HEK293 (cell line): ENCODE data around the gene EML4.

Experiments
- CTCF ChIA-PET: fragments of 350-600 bp; formaldehyde crosslinking; extraction: SDS; loops from one replicate; lab custom pipeline; 2021; ENCODE audit warnings: antibody characterized with exemption; lab: Yijun Ruan, JAX
- POLR2A ChIA-PET: fragments of 300-600 bp; formaldehyde crosslinking; extraction: SDS; loops from one replicate; lab custom pipeline; 2020; ENCODE audit warnings: antibody characterized with exemption, inconsistent platforms; lab: Yijun Ruan, JAX
- H3K27ac ChIP-seq: fragments of 200-500 bp; sonication (Bioruptor generic); 2 replicates; pipeline ENCODE4 v1.5.1; 2014; ENCODE audit warnings: low read depth, low read length, control low read depth, inconsistent platforms; ENCODE audit errors: extremely low read depth
- H3K36me3 ChIP-seq, 2 experiments: fragments of 200-500 bp in 1 of 2; sonication (Bioruptor generic) in 1 of 2; 1 replicate in 1 of 2; 2 replicates in 1 of 2; pipeline ENCODE4 v1.5.1; 2014 to 2017; ENCODE audit warnings: inconsistent platforms in 2 of 2, low read length in 2 of 2; ENCODE audit not compliant: control insufficient read depth in 2 of 2, insufficient read depth in 1 of 2
- H3K4me1 ChIP-seq: fragments of 200-500 bp; sonication (Bioruptor generic); 2 replicates; pipeline ENCODE4 v1.5.1; 2014; ENCODE audit warnings: mild to moderate bottlenecking, low read length, inconsistent platforms; ENCODE audit not compliant: control insufficient read depth, insufficient read depth
- H3K4me3 ChIP-seq: 2 replicates; pipeline ENCODE4 v1.5.1; 2011; ENCODE audit warnings: low read depth, mild to moderate bottlenecking, control low read depth, low read length, moderate library complexity
- H3K9me3 ChIP-seq: fragments of 200-500 bp; sonication (Bioruptor generic); 2 replicates; pipeline ENCODE4 v1.5.1; 2014; ENCODE audit warnings: low read depth, low read length, inconsistent platforms; ENCODE audit not compliant: control insufficient read depth, insufficient read depth
- FEZF1 ChIP-seq: fragments of 450-650 bp; formaldehyde crosslinking; IDR thresholded peaks from 2 replicates; pipeline ENCODE4 v1.5.1; 2016; ENCODE audit warnings: missing biosample characterization, missing genetic modification characterization
- IKZF3 ChIP-seq: fragments of 450-650 bp; IDR thresholded peaks from 2 replicates; pipeline ENCODE4 v1.5.0; 2018; ENCODE audit warnings: missing biosample characterization, mild to moderate bottlenecking, missing genetic modification characterization, moderate library complexity
- KLF16 ChIP-seq: fragments of 450-650 bp; formaldehyde crosslinking; IDR thresholded peaks from 2 replicates; pipeline ENCODE4 v1.5.1; 2017; ENCODE audit warnings: missing biosample characterization, missing genetic modification characterization
- SP3 ChIP-seq: fragments of 450-650 bp; formaldehyde crosslinking; IDR thresholded peaks from 2 replicates; pipeline ENCODE4 v1.5.1; 2016; ENCODE audit warnings: missing biosample characterization, missing genetic modification characterization
- ZBTB1 ChIP-seq: fragments of 450-650 bp; formaldehyde crosslinking; IDR thresholded peaks from 2 replicates; pipeline ENCODE4 v1.5.1; 2016; ENCODE audit warnings: missing biosample characterization, missing genetic modification characterization
- ZFP41 ChIP-seq: fragments of 450-650 bp; formaldehyde crosslinking; IDR thresholded peaks from 2 replicates; pipeline ENCODE4 v1.5.1; 2016; ENCODE audit warnings: missing biosample characterization, missing genetic modification characterization, borderline replicate concordance
- ZNF521 ChIP-seq: fragments of 450-650 bp; formaldehyde crosslinking; IDR thresholded peaks from 2 replicates; pipeline ENCODE4 v1.5.1; 2017; ENCODE audit warnings: missing biosample characterization, mild to moderate bottlenecking, missing genetic modification characterization
- ZNF701 ChIP-seq: fragments of 450-650 bp; formaldehyde crosslinking; IDR thresholded peaks from 2 replicates; pipeline ENCODE4 v1.5.1; 2016; ENCODE audit warnings: missing biosample characterization, missing genetic modification characterization
- ZNF785 ChIP-seq: fragments of 450-650 bp; formaldehyde crosslinking; IDR thresholded peaks from 2 replicates; pipeline ENCODE4 v1.5.1; 2016; ENCODE audit warnings: missing biosample characterization, missing genetic modification characterization
- ZNF837 ChIP-seq: fragments of 450-650 bp; formaldehyde crosslinking; IDR thresholded peaks from 2 replicates; pipeline ENCODE4 v1.5.1; 2016; ENCODE audit warnings: missing biosample characterization, missing genetic modification characterization
- TF ChIP-seq, protein P1 (sequence below): fragments of 450-650 bp; formaldehyde crosslinking; IDR thresholded peaks from 2 replicates; pipeline ENCODE4 v1.5.1; 2016; ENCODE audit warnings: missing biosample characterization, missing genetic modification characterization, borderline replicate concordance
- TF ChIP-seq, protein P2 (sequence below): fragments of 450-650 bp; formaldehyde crosslinking; conservative IDR thresholded peaks from 2 replicates; pipeline ENCODE4 v1.5.1; 2016; ENCODE audit warnings: low read depth, missing biosample characterization, missing genetic modification characterization
- TF ChIP-seq, protein P3 (sequence below): fragments of 450-650 bp; formaldehyde crosslinking; IDR thresholded peaks from 2 replicates; pipeline ENCODE4 v1.5.1; 2016; ENCODE audit warnings: missing biosample characterization, missing genetic modification characterization
- TF ChIP-seq, protein P4 (sequence below): fragments of 450-650 bp; formaldehyde crosslinking; IDR thresholded peaks from 2 replicates; pipeline ENCODE4 v1.5.1; 2016; ENCODE audit warnings: missing biosample characterization, missing genetic modification characterization
- TF ChIP-seq, protein P5 (sequence below): fragments of 450-650 bp; formaldehyde crosslinking; IDR thresholded peaks from 2 replicates; pipeline ENCODE4 v1.5.1; 2016; ENCODE audit warnings: missing biosample characterization, missing genetic modification characterization, low read depth
- TF ChIP-seq, protein P6 (sequence below): fragments of 450-650 bp; formaldehyde crosslinking; IDR thresholded peaks from 2 replicates; pipeline ENCODE4 v1.5.1; 2016; ENCODE audit warnings: missing biosample characterization, missing genetic modification characterization

Gene EML4

DNA sequence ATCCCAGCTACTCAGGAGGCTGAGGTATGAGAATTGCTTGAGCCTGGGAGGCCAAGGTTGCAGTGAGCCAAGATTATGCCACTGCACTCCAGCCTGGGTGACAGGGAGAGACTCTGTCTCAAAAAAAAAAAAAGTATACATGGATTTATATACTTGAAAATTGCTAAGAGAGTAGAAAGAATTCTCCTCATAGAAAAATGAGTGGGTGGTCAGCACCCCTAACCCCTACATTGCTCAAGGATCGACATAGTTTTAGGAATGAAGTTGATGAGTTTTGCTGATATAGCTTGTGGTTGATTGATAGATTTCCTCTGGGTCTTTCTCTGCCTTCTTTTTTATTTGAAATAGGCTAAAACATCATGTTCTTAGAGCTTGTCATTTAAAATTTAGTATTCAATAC lies 58.9 kb downstream of the EML4 start (continued):
- TF ChIP-seq, protein P1, sequence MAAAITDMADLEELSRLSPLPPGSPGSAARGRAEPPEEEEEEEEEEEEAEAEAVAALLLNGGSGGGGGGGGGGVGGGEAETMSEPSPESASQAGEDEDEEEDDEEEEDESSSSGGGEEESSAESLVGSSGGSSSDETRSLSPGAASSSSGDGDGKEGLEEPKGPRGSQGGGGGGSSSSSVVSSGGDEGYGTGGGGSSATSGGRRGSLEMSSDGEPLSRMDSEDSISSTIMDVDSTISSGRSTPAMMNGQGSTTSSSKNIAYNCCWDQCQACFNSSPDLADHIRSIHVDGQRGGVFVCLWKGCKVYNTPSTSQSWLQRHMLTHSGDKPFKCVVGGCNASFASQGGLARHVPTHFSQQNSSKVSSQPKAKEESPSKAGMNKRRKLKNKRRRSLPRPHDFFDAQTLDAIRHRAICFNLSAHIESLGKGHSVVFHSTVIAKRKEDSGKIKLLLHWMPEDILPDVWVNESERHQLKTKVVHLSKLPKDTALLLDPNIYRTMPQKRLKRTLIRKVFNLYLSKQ = no peak
- TF ChIP-seq, protein P2, sequence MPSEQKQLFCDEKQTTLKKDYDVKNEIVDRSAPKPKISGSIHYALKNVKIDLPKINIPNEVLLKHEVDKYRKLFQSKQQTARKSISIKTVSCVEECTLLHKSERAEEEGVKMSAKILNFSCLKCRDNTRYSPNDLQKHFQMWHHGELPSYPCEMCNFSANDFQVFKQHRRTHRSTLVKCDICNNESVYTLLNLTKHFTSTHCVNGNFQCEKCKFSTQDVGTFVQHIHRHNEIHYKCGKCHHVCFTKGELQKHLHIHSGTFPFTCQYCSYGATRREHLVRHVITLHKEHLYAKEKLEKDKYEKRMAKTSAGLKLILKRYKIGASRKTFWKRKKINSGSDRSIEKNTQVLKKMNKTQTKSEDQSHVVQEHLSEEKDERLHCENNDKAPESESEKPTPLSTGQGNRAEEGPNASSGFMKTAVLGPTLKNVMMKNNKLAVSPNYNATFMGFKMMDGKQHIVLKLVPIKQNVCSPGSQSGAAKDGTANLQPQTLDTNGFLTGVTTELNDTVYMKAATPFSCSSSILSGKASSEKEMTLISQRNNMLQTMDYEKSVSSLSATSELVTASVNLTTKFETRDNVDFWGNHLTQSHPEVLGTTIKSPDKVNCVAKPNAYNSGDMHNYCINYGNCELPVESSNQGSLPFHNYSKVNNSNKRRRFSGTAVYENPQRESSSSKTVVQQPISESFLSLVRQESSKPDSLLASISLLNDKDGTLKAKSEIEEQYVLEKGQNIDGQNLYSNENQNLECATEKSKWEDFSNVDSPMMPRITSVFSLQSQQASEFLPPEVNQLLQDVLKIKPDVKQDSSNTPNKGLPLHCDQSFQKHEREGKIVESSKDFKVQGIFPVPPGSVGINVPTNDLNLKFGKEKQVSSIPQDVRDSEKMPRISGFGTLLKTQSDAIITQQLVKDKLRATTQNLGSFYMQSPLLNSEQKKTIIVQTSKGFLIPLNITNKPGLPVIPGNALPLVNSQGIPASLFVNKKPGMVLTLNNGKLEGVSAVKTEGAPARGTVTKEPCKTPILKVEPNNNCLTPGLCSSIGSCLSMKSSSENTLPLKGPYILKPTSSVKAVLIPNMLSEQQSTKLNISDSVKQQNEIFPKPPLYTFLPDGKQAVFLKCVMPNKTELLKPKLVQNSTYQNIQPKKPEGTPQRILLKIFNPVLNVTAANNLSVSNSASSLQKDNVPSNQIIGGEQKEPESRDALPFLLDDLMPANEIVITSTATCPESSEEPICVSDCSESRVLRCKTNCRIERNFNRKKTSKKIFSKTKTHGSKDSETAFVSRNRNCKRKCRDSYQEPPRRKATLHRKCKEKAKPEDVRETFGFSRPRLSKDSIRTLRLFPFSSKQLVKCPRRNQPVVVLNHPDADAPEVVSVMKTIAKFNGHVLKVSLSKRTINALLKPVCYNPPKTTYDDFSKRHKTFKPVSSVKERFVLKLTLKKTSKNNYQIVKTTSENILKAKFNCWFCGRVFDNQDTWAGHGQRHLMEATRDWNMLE = no peak
- TF ChIP-seq ZFP41 (tag by site-specific recombination) (no peak), FEZF1 (tag by site-specific recombination) (no peak), ZNF837 (no peak)
- TF ChIP-seq, all 188 proteins: peak for 0

DNA sequence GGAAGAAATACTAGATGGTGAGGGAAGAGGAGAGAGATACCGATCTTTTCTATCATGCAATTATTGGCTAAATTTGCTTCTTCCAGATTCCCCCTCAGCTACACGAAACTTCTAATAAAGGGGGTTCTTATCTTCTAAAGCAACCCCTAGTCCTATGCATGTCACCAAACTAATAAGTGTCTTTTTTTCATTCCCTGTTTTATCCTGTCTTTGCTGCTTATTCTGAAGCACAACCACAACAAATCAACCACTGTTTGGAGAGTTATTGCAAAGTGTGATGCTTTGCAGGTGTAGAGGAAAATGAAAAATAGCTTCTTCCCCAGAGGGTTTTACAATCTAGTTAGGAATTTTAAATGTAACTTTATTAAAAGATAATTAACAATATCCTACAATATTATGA lies 60.8 kb downstream of the EML4 start:
- TF ChIP-seq ZNF701 (tag by site-specific recombination) (no peak), ZNF521 (no peak), ZBTB1 (tag by site-specific recombination) (no peak), SP3 (tag by site-specific recombination) (no peak), KLF16 (tag by site-specific recombination) (no peak), IKZF3 (tag by site-specific recombination) (no peak)
- TF ChIP-seq, protein P3, sequence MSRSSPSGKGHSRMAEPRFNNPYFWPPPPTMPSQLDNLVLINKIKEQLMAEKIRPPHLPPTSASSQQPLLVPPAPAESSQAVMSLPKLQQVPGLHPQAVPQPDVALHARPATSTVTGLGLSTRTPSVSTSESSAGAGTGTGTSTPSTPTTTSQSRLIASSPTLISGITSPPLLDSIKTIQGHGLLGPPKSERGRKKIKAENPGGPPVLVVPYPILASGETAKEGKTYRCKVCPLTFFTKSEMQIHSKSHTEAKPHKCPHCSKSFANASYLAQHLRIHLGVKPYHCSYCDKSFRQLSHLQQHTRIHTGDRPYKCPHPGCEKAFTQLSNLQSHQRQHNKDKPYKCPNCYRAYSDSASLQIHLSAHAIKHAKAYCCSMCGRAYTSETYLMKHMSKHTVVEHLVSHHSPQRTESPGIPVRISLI (tag by site-specific recombination) = no peak
- H3K36me3 ChIP-seq = no peaks in the 10 kb centered on the region
- ChIA-PET POLR2A (interaction anchor here (0.6 kb wide), 1 partner anchor 28 kb away, joined by 3 read pairs; no protein-coding TSS in a partner anchor), CTCF (interaction anchor here (0.6 to 1.1 kb wide), 6 partner anchors 8 to 137 kb away, joined by 3 to 4 read pairs (median 4); no protein-coding TSS in a partner anchor)
- H3K4me1 ChIP-seq = no peaks in the 10 kb centered on the region
- H3K4me3 ChIP-seq = no peak overlapping the region
- H3K9me3 ChIP-seq = no peaks in the 10 kb centered on the region
- no peak overlapping the region for H3K27ac ChIP-seq

DNA sequence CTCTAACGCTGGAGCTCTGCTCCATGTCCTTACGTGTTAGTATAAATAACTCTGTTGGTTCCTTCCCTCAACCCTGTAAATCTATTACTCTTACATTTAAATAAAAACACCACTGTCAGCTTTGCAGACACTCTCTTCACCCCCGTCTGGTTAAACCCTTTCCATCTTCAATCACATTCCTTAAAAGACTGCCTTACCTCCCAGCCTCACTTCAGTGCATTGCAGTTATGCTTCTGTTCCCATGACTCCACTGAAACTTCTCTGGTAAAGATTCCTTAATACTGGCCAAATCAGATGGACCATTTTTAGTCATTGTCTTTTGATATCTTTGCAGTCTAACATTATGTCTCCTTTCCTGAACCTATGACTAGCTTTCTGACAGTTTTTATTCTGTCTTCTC lies 61.7 kb downstream of the EML4 start:
- H3K9me3 ChIP-seq = no peaks in the 10 kb centered on the region
- H3K4me3 ChIP-seq = no peak overlapping the region
- ChIA-PET CTCF (interaction anchor here (0.9 to 1.1 kb wide), 2 partner anchors 8 to 138 kb away, joined by 3 to 4 read pairs; no protein-coding TSS in a partner anchor), POLR2A (no interaction called here)
- TF ChIP-seq IKZF3 (tag by site-specific recombination) = no peak
- H3K36me3 ChIP-seq = no peaks in the 10 kb centered on the region
- H3K27ac ChIP-seq = no peak overlapping the region
- no peaks in the 10 kb centered on the region for H3K4me1 ChIP-seq

DNA sequence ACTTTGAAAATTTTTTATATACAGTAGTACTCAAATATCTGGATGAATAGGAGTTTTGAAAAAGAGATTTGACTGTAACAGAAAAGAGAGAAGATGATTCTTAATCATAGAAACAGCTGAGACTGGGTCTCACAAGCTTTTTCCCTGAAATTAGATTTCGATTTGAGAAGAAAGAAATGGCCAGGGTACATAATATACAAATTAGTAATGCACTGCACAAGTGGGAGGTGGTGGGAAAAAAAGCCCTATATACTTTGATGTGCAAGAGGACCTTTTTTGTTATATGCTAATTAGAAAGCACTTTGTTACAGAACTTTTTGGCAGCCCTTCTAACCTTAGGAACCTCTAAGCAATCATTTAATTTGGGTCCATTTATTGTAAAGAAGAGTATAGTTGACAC lies 62.9 kb downstream of the EML4 start:
- ChIA-PET POLR2A (no interaction called here), CTCF (interaction anchor here (0.7 kb wide), 1 partner anchor 11 kb away, joined by 3 read pairs; no protein-coding TSS in a partner anchor)
- Histone ChIP-seq H3K9me3 (no peaks in the 10 kb centered on the region), H3K4me1 (no peaks in the 10 kb centered on the region), H3K36me3 (no peaks in the 10 kb centered on the region), H3K4me3 (no peak overlapping the region), H3K27ac (no peak overlapping the region)
- no peak for TF ChIP-seq ZNF785 (tag by site-specific recombination)
- TF ChIP-seq, protein P4, sequence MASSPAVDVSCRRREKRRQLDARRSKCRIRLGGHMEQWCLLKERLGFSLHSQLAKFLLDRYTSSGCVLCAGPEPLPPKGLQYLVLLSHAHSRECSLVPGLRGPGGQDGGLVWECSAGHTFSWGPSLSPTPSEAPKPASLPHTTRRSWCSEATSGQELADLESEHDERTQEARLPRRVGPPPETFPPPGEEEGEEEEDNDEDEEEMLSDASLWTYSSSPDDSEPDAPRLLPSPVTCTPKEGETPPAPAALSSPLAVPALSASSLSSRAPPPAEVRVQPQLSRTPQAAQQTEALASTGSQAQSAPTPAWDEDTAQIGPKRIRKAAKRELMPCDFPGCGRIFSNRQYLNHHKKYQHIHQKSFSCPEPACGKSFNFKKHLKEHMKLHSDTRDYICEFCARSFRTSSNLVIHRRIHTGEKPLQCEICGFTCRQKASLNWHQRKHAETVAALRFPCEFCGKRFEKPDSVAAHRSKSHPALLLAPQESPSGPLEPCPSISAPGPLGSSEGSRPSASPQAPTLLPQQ (tag by site-specific recombination) = no peak
- TF ChIP-seq, protein P5, sequence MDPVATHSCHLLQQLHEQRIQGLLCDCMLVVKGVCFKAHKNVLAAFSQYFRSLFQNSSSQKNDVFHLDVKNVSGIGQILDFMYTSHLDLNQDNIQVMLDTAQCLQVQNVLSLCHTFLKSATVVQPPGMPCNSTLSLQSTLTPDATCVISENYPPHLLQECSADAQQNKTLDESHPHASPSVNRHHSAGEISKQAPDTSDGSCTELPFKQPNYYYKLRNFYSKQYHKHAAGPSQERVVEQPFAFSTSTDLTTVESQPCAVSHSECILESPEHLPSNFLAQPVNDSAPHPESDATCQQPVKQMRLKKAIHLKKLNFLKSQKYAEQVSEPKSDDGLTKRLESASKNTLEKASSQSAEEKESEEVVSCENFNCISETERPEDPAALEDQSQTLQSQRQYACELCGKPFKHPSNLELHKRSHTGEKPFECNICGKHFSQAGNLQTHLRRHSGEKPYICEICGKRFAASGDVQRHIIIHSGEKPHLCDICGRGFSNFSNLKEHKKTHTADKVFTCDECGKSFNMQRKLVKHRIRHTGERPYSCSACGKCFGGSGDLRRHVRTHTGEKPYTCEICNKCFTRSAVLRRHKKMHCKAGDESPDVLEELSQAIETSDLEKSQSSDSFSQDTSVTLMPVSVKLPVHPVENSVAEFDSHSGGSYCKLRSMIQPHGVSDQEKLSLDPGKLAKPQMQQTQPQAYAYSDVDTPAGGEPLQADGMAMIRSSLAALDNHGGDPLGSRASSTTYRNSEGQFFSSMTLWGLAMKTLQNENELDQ = no peak
- TF ChIP-seq, protein P6, sequence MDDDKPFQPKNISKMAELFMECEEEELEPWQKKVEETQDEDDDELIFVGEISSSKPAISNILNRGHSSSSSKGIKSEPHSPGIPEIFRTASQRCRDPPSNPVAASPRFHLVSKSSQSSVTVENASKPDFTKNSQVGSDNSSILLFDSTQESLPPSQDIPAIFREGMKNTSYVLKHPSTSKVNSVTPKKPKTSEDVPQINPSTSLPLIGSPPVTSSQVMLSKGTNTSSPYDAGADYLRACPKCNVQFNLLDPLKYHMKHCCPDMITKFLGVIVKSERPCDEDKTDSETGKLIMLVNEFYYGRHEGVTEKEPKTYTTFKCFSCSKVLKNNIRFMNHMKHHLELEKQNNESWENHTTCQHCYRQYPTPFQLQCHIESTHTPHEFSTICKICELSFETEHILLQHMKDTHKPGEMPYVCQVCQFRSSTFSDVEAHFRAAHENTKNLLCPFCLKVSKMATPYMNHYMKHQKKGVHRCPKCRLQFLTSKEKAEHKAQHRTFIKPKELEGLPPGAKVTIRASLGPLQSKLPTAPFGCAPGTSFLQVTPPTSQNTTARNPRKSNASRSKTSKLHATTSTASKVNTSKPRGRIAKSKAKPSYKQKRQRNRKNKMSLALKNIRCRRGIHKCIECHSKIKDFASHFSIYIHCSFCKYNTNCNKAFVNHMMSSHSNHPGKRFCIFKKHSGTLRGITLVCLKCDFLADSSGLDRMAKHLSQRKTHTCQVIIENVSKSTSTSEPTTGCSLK (tag by site-specific recombination) = no peak
